ENCODE results near the gene DOCK9. TPM values are rescaled to one million over a fixed set of nuclear protein-coding genes. Genes with fewer than 3 reads are reported as not detected.

The DOCK9 gene
- total and polyA plus RNA-seq, 2 experiments from 2014 or later = 8.5 to 57.7 TPM

- TF ChIP-seq EZH2 (IDR thresholded peaks at IDR 0.05; ENCODE audit: low read depth, unreplicated experiment) (no peak), CTCF (conservative IDR thresholded peaks at IDR 0.05; ENCODE audit: low read depth in 2 of 2) (no peak), ZNF331 (CRISPR knock-in tag; IDR thresholded peaks at IDR 0.05; ENCODE audit: low read depth) (no peak), ETS1 (IDR thresholded peaks at IDR 0.05) (no peak)
- ATAC-seq (no peak), DNase-seq (ENCODE audit: low spot score) (no peak)
- no peak overlapping the region for H3K27ac ChIP-seq (ENCODE audit: low read depth)
- H4K20me1 ChIP-seq (replicated peaks; ENCODE audit: insufficient read depth) = no peaks in the 10 kb centered on the region; the same call in 1 of the 2 replicates
- H3K36me3 ChIP-seq (ENCODE audit: insufficient read depth) = no peaks in the 10 kb centered on the region
- no peak overlapping the region for H3K4me3 ChIP-seq
- Mint-ChIP-seq H3K4me3 (no peak overlapping the region), H3K36me3 (ENCODE audit: low read depth) (no peaks in the 10 kb centered on the region), H3K4me1 (peaks cover 3% of the 10 kb centered on the region; the same call in 2 of the 3 replicates), H3K27ac (no peak overlapping the region), H3K27me3 (ENCODE audit: insufficient read depth, low read depth, poor library complexity) (peaks cover 2% of the 10 kb centered on the region), H3K9me3 (no peaks in the 10 kb centered on the region)
- no peak overlapping the region for H2AFZ ChIP-seq
- H3K4me2 ChIP-seq = no peak overlapping the region
- no peaks in the 10 kb centered on the region for H3K9me2 ChIP-seq (ENCODE audit: insufficient read depth)
- H3K27me3 ChIP-seq (ENCODE audit: insufficient read depth) = no peaks in the 10 kb centered on the region
- no peaks in the 10 kb centered on the region for H3K79me2 ChIP-seq (replicated peaks; ENCODE audit: insufficient read depth)
- no peaks in the 10 kb centered on the region for H3K4me1 ChIP-seq (ENCODE audit: insufficient read depth)
- H3F3A ChIP-seq (replicated peaks; ENCODE audit: low read depth) = no peaks in the 10 kb centered on the region
Observed at GRCh38 chr13:99008577-99008976, 30.7 kb upstream of the DOCK9 start.

GRCh38 chr13:99007414-99007986 is 29.6 kb upstream of the DOCK9 start:
- Histone ChIP-seq H3K4me3 (no peak overlapping the region), H3K4me1 (ENCODE audit: insufficient read depth) (no peaks in the 10 kb centered on the region), H3K27ac (ENCODE audit: low read depth) (no peak overlapping the region), H3F3A (replicated peaks; ENCODE audit: low read depth) (no peaks in the 10 kb centered on the region), H3K79me2 (replicated peaks; ENCODE audit: insufficient read depth) (no peaks in the 10 kb centered on the region), H3K27me3 (ENCODE audit: insufficient read depth) (no peaks in the 10 kb centered on the region), H3K9me2 (ENCODE audit: insufficient read depth) (no peaks in the 10 kb centered on the region), H4K20me1 (replicated peaks; ENCODE audit: insufficient read depth) (no peaks in the 10 kb centered on the region; the same call in 1 of the 2 replicates), H3K4me2 (no peak overlapping the region), H2AFZ (no peak overlapping the region), H3K36me3 (ENCODE audit: insufficient read depth) (no peaks in the 10 kb centered on the region)
- ATAC-seq (no peak), DNase-seq (ENCODE audit: low spot score) (no peak)
- peaks cover 2% of the 10 kb centered on the region for H3K27me3 Mint-ChIP-seq (ENCODE audit: insufficient read depth, low read depth, poor library complexity)
- H3K36me3 Mint-ChIP-seq (ENCODE audit: low read depth) = no peaks in the 10 kb centered on the region
- no peaks in the 10 kb centered on the region for H3K9me3 Mint-ChIP-seq
- peaks cover 7% of the 10 kb centered on the region; the same call in 2 of the 3 replicates for H3K4me1 Mint-ChIP-seq
- H3K4me3 Mint-ChIP-seq = no peak overlapping the region
- H3K27ac Mint-ChIP-seq = no peak overlapping the region
- TF ChIP-seq ZNF114 (CRISPR knock-in tag; IDR thresholded peaks at IDR 0.05) (no peak), EZH2 (IDR thresholded peaks at IDR 0.05; ENCODE audit: low read depth, unreplicated experiment) (no peak), REST (IDR thresholded peaks at IDR 0.05; ENCODE audit: unreplicated experiment) (no peak), POLR2AphosphoS5 (IDR thresholded peaks at IDR 0.05; ENCODE audit: low read depth) (no peak), EZH2phosphoT487 (IDR thresholded peaks at IDR 0.05; ENCODE audit: unreplicated experiment) (no peak)
